ENCODE data around the gene CDC23. TPM values are rescaled to one million over a fixed set of nuclear protein-coding genes. Genes with fewer than 3 reads are reported as not detected.

Gene CDC23
- total and polyA plus RNA-seq, 2 of the 8 experiments (the other 6 are each of a cell fraction or from before 2014, with no cell fraction given): 32.6 to 45.7 TPM

DNA sequence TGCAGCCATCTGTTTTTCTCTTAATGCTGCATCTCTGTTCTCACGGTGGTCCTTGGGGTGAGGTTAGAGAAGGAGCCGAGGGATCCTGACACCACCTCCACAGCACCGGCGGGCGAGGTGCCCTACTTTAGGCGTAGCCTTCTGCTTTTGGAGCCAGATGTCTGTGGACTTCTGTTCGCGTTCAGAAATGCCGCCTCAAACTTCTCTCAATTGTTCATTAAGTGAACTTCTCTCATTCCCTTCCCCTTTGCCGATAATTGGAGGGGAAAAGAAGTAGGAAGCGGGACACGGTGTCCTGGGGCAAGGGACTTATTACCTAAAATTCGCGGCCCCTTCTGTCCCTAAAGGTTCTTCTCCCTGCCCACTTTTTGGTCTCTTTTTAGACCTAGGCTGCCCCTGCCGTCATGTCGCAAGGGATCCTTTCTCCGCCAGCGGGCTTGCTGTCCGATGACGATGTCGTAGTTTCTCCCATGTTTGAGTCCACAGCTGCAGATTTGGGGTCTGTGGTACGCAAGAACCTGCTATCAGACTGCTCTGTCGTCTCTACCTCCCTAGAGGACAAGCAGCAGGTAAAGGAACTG is 33.8 kb downstream of the CDC23 start:
- H4K91ac ChIP-seq (replicated peaks; ENCODE audit: insufficient read length, low read length): peak overlapping the region; percentile 13
- peak overlapping the region; percentile 17 for H3K4ac ChIP-seq (replicated peaks; ENCODE audit: insufficient read length, low read depth, low read length)
- peak overlapping the region; percentile 91 to 100 (median 96) for H3K4me3 ChIP-seq (ENCODE audit: extremely low read depth in 1 of 4, insufficient read depth in 2 of 4, low read depth in 3 of 4, low read length in 4 of 4)
- H3K56ac ChIP-seq (replicated peaks; ENCODE audit: insufficient read length, low read depth, low read length): peak overlapping the region; percentile 54
- peak overlapping the region; percentile 75; the same call in 1 of the 2 replicates for H2BK5ac ChIP-seq (ENCODE audit: low read depth, low read length)
- ChIA-PET CTCF (ENCODE audit: partially characterized antibody) (interaction anchor here (0.7 to 2.2 kb wide), 11 partner anchors 9 to 234 kb away, joined by 3 to 7 read pairs (median 3); no protein-coding TSS in a partner anchor), POLR2A (ENCODE audit: partially characterized antibody) (interaction anchor here (0.6 to 4.6 kb wide), 30 partner anchors 9 to 443 kb away, joined by 3 to 37 read pairs (median 4); partner anchors contain the start of genes CDC23, CDC25C, EGR1 and ETF1)
- H3K9ac ChIP-seq (replicated peaks in 1 of 4; ENCODE audit: extremely low read depth in 1 of 4, low read depth in 3 of 4, low read length in 3 of 4): peak overlapping the region; percentile 80 to 92 (median 86)
- H3K79me2 ChIP-seq (ENCODE audit: control insufficient read depth in 1 of 2, insufficient read depth in 2 of 2, low read length in 2 of 2): peaks cover 0 to 40% of the 10 kb centered on the region in 2 experiments; a peak in 2 of 4 replicates
- DNase-seq (ENCODE audit: low read depth in 1 of 2, low spot score in 2 of 2): peak in 1 of 2 experiments; percentile 53
- peaks cover 28 to 53% (median 38%) of the 10 kb centered on the region in 4 experiments for H3K36me3 ChIP-seq (ENCODE audit: control insufficient read depth in 2 of 4, insufficient read depth in 4 of 4, low read length in 3 of 4)
- peaks cover 0 to 2% of the 10 kb centered on the region in 2 experiments for H4K20me1 ChIP-seq (replicated peaks in 1 of 2; ENCODE audit: control insufficient read depth in 1 of 2, insufficient read depth in 2 of 2, low read length in 2 of 2)
- H3K27ac ChIP-seq (ENCODE audit: low read depth, low read length): peak overlapping the region; percentile 91
- peak overlapping the region; percentile 83 to 87 for H3K4me2 ChIP-seq (ENCODE audit: insufficient read depth in 1 of 2, low read depth in 2 of 2, low read length in 2 of 2)
- no peaks in the 10 kb centered on the region for H3K27me3 ChIP-seq (replicated peaks in 1 of 4; ENCODE audit: control insufficient read depth in 3 of 4, extremely low read depth in 1 of 4, insufficient read depth in 3 of 4, low read length in 3 of 4)
- peaks cover 2% of the 10 kb centered on the region; the same call in 1 of the 2 replicates for H3K79me1 ChIP-seq (ENCODE audit: low read depth, low read length)
- no peak overlapping the region for H2BK20ac ChIP-seq (ENCODE audit: low read length)
- no peak for FAIRE-seq
- no peak overlapping the region for H3K23ac ChIP-seq (ENCODE audit: insufficient read length)
- H3K18ac ChIP-seq (ENCODE audit: extremely low read depth, low read length): peak overlapping the region; percentile 27
- 2% methylated on average over 23 of the region's 23 CpGs; no CpG with 5 or more reads in 1 of the 2 experiments for WGBS, 2 experiments (ENCODE audit: extremely low coverage in 1 of 2, insufficient coverage in 1 of 2, insufficient read length in 1 of 2, insufficient replicate concordance in 2 of 2, low coverage in 1 of 2, low lambda C conversion rate in 2 of 2, missing lambda C conversion rate in 1 of 2)
- peaks cover 8% of the 10 kb centered on the region for H3K23me2 ChIP-seq (ENCODE audit: low read depth, low read length)
- H2BK15ac ChIP-seq (ENCODE audit: low read length): no peak overlapping the region
- no peak overlapping the region for H2AK5ac ChIP-seq (ENCODE audit: low read depth, low read length)
- H2AFZ ChIP-seq (ENCODE audit: low read length): peak overlapping the region; percentile 28; the same call in 1 of the 2 replicates
- no peak overlapping the region for H2BK12ac ChIP-seq (ENCODE audit: low read depth, low read length)
- peak overlapping the region; percentile 81; the same call in 1 of the 2 replicates for H4K8ac ChIP-seq (ENCODE audit: extremely low read depth, insufficient read depth, low read length)
- no peak overlapping the region for H2BK120ac ChIP-seq (replicated peaks; ENCODE audit: low read depth, low read length)
- H4K5ac ChIP-seq (ENCODE audit: insufficient read length, low read depth, low read length): peak overlapping the region; percentile 49
- H3K9me3 ChIP-seq (ENCODE audit: insufficient read depth in 2 of 2, low read depth in 1 of 2, low read length in 1 of 2): no peaks in the 10 kb centered on the region
- no peaks in the 10 kb centered on the region; a peak in 2 of 7 replicates for H3K4me1 ChIP-seq (replicated peaks in 1 of 4; ENCODE audit: control insufficient read depth in 3 of 4, insufficient read depth in 4 of 4, low read length in 3 of 4)
- no peak overlapping the region for H3K14ac ChIP-seq (ENCODE audit: insufficient read length)
- TF ChIP-seq MAX (IDR thresholded peaks at IDR 0.05) (no peak), POU5F1 (IDR thresholded peaks at IDR 0.05; ENCODE audit: low read depth, low read length) (no peak), SIN3A (conservative IDR thresholded peaks at IDR 0.05 in 1 of 2, IDR thresholded peaks at IDR 0.05 in 1 of 2; ENCODE audit: low read depth in 1 of 2, low read length in 2 of 2) (peak in 1 of 2 experiments; percentile 5; a peak in 2 of 4 replicates), POLR2AphosphoS5 (IDR thresholded peaks at IDR 0.05; ENCODE audit: low read depth, low read length) (no peak), CREB1 (IDR thresholded peaks at IDR 0.05) (no peak), PHF8 (conservative IDR thresholded peaks at IDR 0.05; ENCODE audit: low read depth, low read length) (0 out of 2 replicates have a peak, but pooled peaks have one; percentile 76), SIRT6 (IDR thresholded peaks at IDR 0.05; ENCODE audit: low read length) (no peak), SRF (IDR thresholded peaks at IDR 0.05; ENCODE audit: low read depth, low read length) (no peak), EZH2 (IDR thresholded peaks at IDR 0.05; ENCODE audit: low read depth, low read length, severe bottlenecking) (no peak), KDM4A (IDR thresholded peaks at IDR 0.05; ENCODE audit: low read depth, low read length, severe bottlenecking) (peak; percentile 11), SAP30 (IDR thresholded peaks at IDR 0.05; ENCODE audit: insufficient read depth, insufficient replicate concordance, low read length) (peak; percentile 45)
